K562 (cell line): ENCODE results near the gene SART3. TPM values are rescaled to one million over a fixed set of nuclear protein-coding genes. Genes with fewer than 3 reads are reported as not detected.

Experiments
- CBFB ChIP-seq: sonication (generic); formaldehyde crosslinking; IDR thresholded peaks from 2 replicates; pipeline ENCODE4 v1.4.0; 2020; ENCODE audit warnings: mild to moderate bottlenecking, missing genetic modification reagents
- NCOA4 ChIP-seq: fragments of 450-650 bp; IDR thresholded peaks from 2 replicates; pipeline ENCODE4 v1.6.1; 2018; ENCODE audit warnings: mild to moderate bottlenecking; ENCODE audit not compliant: partially characterized antibody
- NELFE ChIP-seq: IDR thresholded peaks from 2 replicates; pipeline ENCODE4 v1.6.1; 2011; ENCODE audit warnings: mild to moderate bottlenecking; ENCODE audit not compliant: insufficient read depth, insufficient read length
- POLR2AphosphoS2 ChIP-seq: IDR thresholded peaks from 2 replicates; pipeline ENCODE4 v1.6.1; 2012; ENCODE audit warnings: low read length, improper control_type of control experiment
- RCOR1 ChIP-seq, 2 experiments: IDR thresholded peaks; 2 replicates each; pipeline ENCODE4 v1.6.1; 2012; ENCODE audit warnings: low read depth in 2 of 2, low read length in 2 of 2, borderline replicate concordance in 1 of 2, improper control_type of control experiment in 1 of 2
- SAFB ChIP-seq: fragments of 200-400 bp; formaldehyde crosslinking; IDR thresholded peaks from 2 replicates; pipeline ENCODE4 v1.6.1; 2017; ENCODE audit warnings: low read depth, low read length, borderline replicate concordance
- SIRT6 ChIP-seq: IDR thresholded peaks from one replicate; pipeline ENCODE4 v1.6.1; 2012; ENCODE audit warnings: low read depth, mild to moderate bottlenecking, control low read depth, inconsistent platforms, low read length, moderate library complexity
- ZKSCAN8 ChIP-seq: fragments of 200-800 bp; sonication (Bioruptor generic); IDR thresholded peaks from 2 replicates; pipeline ENCODE4 v1.6.1; 2016; ENCODE audit warnings: missing genetic modification characterization, missing compliant biosample characterization
- ZNF785 ChIP-seq: fragments of 250-450 bp; sonication (Bioruptor Pico); IDR thresholded peaks from 2 replicates; pipeline ENCODE4 v1.4.0; 2020; ENCODE audit warnings: mild to moderate bottlenecking
- polyA plus RNA-seq, 8 experiments: library from polyadenylated mRNA; depleted of rRNA in 4 of 8; stranded (reverse) in 5 of 8; unstranded in 3 of 8; fragments of >200 nt; fragmentation: Nextera tagmentation in 2 of 8; fragmentation: Illumina TruSeq in 1 of 8; extraction: Ambion mirVana in 2 of 8; extraction: Trizol in 1 of 8; gene quantifications; 2 replicates each; pipeline versions ENCODE4 v1.2.1 to v1.2.3, GENCODE V29; 2011 to 2014; ENCODE audit warnings: inconsistent platforms in 1 of 8, missing spikeins in 1 of 8
- total RNA-seq, 7 experiments: library from RNA; depleted of rRNA in 6 of 7; stranded (reverse); fragments of >200 nt in 6 of 7; fragmentation: Illumina TruSeq in 2 of 7; extraction: Trizol in 2 of 7; gene quantifications; 2 replicates each; pipeline versions ENCODE4 v1.2.1 to v1.2.3, GENCODE V29; 2011 to 2021; ENCODE audit warnings: low replicate concordance in 1 of 7
- TF ChIP-seq, protein P1 (sequence below): fragments of 450-650 bp; formaldehyde crosslinking; IDR thresholded peaks from 2 replicates; pipeline ENCODE4 v1.4.0; 2020; ENCODE audit warnings: mild to moderate bottlenecking, moderate library complexity
- TF ChIP-seq, protein P2 (sequence below): sonication (generic); formaldehyde crosslinking; IDR thresholded peaks from 2 replicates; pipeline ENCODE4 v1.8.0; 2022; ENCODE audit warnings: mild to moderate bottlenecking, missing genetic modification reagents
- TF ChIP-seq, protein P3 (sequence below): fragments of 450-650 bp; IDR thresholded peaks from 2 replicates; pipeline ENCODE4 v1.6.1; 2014; ENCODE audit warnings: low read depth, mild to moderate bottlenecking, moderate library complexity, borderline replicate concordance
- TF ChIP-seq, protein P4 (sequence below): sonication (generic); formaldehyde crosslinking; IDR thresholded peaks from 2 replicates; pipeline ENCODE4 v1.8.0; 2022; ENCODE audit warnings: mild to moderate bottlenecking, missing genetic modification reagents, borderline replicate concordance

The SART3 gene
- total and polyA plus RNA-seq, 9 of the 15 experiments (the other 6 are each of a cell fraction or from before 2014, with no cell fraction given), result 8.9 to 167 (median 56.7) TPM

DNA sequence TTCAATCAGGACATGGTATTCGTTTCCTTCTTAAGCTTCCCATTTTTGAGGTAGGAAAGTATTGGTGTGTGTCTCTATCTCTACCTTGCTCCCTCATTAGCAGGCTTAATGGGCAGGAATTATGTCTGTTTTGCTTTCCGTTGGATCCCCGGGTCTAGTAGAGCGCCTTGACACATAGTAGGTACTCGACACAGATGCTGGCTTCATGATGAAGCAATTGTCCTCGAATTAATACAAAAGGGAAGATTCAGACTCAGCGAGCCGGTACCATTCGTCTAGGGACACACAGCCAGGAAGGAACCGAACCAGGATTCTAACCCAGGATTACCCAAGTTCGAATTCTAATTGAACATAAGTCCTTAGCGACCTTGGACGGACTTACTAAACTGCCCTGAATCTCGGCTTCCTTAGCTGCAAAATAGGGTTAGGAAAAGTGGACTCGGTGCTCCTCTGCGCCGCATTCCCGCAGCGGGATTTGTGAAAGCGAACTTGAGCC is 927 bp upstream of the SART3 start (continued):
- TF ChIP-seq, protein P1, sequence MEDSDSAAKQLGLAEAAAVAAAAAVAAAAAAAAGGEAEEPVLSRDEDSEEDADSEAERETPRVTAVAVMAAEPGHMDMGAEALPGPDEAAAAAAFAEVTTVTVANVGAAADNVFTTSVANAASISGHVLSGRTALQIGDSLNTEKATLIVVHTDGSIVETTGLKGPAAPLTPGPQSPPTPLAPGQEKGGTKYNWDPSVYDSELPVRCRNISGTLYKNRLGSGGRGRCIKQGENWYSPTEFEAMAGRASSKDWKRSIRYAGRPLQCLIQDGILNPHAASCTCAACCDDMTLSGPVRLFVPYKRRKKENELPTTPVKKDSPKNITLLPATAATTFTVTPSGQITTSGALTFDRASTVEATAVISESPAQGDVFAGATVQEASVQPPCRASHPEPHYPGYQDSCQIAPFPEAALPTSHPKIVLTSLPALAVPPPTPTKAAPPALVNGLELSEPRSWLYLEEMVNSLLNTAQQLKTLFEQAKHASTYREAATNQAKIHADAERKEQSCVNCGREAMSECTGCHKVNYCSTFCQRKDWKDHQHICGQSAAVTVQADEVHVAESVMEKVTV (CRISPR knock-in tag), result no peak
- TF ChIP-seq NCOA4 (no peak), ZKSCAN8 (CRISPR knock-in tag) (no peak), SIRT6 (no peak), NELFE (no peak), POLR2AphosphoS2 (no peak), ZNF785 (no peak), RCOR1 (IDR thresholded peaks at IDR 0.05; ENCODE audit: borderline replicate concordance in 1 of 2, low read depth in 2 of 2, low read length in 2 of 2) (no peak), CBFB (no peak), SAFB (no peak)
- TF ChIP-seq, protein P2, sequence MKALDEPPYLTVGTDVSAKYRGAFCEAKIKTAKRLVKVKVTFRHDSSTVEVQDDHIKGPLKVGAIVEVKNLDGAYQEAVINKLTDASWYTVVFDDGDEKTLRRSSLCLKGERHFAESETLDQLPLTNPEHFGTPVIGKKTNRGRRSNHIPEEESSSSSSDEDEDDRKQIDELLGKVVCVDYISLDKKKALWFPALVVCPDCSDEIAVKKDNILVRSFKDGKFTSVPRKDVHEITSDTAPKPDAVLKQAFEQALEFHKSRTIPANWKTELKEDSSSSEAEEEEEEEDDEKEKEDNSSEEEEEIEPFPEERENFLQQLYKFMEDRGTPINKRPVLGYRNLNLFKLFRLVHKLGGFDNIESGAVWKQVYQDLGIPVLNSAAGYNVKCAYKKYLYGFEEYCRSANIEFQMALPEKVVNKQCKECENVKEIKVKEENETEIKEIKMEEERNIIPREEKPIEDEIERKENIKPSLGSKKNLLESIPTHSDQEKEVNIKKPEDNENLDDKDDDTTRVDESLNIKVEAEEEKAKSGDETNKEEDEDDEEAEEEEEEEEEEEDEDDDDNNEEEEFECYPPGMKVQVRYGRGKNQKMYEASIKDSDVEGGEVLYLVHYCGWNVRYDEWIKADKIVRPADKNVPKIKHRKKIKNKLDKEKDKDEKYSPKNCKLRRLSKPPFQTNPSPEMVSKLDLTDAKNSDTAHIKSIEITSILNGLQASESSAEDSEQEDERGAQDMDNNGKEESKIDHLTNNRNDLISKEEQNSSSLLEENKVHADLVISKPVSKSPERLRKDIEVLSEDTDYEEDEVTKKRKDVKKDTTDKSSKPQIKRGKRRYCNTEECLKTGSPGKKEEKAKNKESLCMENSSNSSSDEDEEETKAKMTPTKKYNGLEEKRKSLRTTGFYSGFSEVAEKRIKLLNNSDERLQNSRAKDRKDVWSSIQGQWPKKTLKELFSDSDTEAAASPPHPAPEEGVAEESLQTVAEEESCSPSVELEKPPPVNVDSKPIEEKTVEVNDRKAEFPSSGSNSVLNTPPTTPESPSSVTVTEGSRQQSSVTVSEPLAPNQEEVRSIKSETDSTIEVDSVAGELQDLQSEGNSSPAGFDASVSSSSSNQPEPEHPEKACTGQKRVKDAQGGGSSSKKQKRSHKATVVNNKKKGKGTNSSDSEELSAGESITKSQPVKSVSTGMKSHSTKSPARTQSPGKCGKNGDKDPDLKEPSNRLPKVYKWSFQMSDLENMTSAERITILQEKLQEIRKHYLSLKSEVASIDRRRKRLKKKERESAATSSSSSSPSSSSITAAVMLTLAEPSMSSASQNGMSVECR (CRISPR knock-in tag), result no peak; the same call in 1 of the 2 replicates
- TF ChIP-seq, protein P3, sequence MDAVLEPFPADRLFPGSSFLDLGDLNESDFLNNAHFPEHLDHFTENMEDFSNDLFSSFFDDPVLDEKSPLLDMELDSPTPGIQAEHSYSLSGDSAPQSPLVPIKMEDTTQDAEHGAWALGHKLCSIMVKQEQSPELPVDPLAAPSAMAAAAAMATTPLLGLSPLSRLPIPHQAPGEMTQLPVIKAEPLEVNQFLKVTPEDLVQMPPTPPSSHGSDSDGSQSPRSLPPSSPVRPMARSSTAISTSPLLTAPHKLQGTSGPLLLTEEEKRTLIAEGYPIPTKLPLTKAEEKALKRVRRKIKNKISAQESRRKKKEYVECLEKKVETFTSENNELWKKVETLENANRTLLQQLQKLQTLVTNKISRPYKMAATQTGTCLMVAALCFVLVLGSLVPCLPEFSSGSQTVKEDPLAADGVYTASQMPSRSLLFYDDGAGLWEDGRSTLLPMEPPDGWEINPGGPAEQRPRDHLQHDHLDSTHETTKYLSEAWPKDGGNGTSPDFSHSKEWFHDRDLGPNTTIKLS, result no peak
- TF ChIP-seq, protein P4, sequence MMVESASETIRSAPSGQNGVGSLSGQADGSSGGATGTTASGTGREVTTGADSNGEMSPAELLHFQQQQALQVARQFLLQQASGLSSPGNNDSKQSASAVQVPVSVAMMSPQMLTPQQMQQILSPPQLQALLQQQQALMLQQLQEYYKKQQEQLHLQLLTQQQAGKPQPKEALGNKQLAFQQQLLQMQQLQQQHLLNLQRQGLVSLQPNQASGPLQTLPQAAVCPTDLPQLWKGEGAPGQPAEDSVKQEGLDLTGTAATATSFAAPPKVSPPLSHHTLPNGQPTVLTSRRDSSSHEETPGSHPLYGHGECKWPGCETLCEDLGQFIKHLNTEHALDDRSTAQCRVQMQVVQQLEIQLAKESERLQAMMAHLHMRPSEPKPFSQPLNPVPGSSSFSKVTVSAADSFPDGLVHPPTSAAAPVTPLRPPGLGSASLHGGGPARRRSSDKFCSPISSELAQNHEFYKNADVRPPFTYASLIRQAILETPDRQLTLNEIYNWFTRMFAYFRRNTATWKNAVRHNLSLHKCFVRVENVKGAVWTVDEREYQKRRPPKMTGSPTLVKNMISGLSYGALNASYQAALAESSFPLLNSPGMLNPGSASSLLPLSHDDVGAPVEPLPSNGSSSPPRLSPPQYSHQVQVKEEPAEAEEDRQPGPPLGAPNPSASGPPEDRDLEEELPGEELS (CRISPR knock-in tag), result no peak
